Heart left ventricle (tissue), 16 donors: ENCODE results near the gene GDF2. TPM values are rescaled to one million over a fixed set of nuclear protein-coding genes. Genes with fewer than 3 reads are reported as not detected.
A peak's percentile ranks its signal among the peaks of the same experiment; 100 is the strongest.

ENCODE experiments used
- ATAC-seq, 4 donors: fragments of 200-7000 bp; cut with Tn5 transposase; one replicate each; pipeline ENCODE4 v1.9.1; 2020 to 2022; ENCODE audit warnings: moderate library complexity in 4 of 4, mild to moderate bottlenecking in 3 of 4, moderate number of reproducible peaks in 1 of 4
- DNase-seq, 5 donors: peaks; one replicate each; pipeline ENCODE4 v3.0.0-alpha.2; 2020
- H3K27ac ChIP-seq, 12 donors: fragments of 200-600 bp; sonication (generic) in 4 of 12; one replicate each; pipeline versions ENCODE4 v1.5.0 to v1.8.0; 2016 to 2022; ENCODE audit warnings: mild to moderate bottlenecking in 2 of 12
- H3K27me3 ChIP-seq, 9 donors: fragments of 200-600 bp; sonication (generic) in 2 of 9; one replicate each; pipeline versions ENCODE4 v1.5.1 to v1.8.0; 2016 to 2022; ENCODE audit warnings: mild to moderate bottlenecking in 3 of 9
- H3K36me3 ChIP-seq, 9 donors: fragments of 200-600 bp; sonication (generic) in 2 of 9; one replicate each; pipeline versions ENCODE4 v1.5.0 to v1.8.0; 2018 to 2022; ENCODE audit warnings: mild to moderate bottlenecking in 2 of 9
- H3K4me1 ChIP-seq, 12 donors: fragments of 200-600 bp; sonication (generic) in 4 of 12; one replicate each; pipeline versions ENCODE4 v1.5.0 to v1.8.0; 2016 to 2022; ENCODE audit warnings: mild to moderate bottlenecking in 3 of 12
- H3K4me3 ChIP-seq, 12 donors: fragments of 200-600 bp; sonication (generic) in 4 of 12; one replicate each; pipeline versions ENCODE4 v1.5.0 to v1.8.0; 2017 to 2022; ENCODE audit warnings: mild to moderate bottlenecking in 9 of 12, moderate library complexity in 4 of 12
- H3K9me3 ChIP-seq, 12 donors: fragments of 200-600 bp; sonication (generic) in 4 of 12; one replicate each; pipeline versions ENCODE4 v1.5.0 to v1.8.0; 2016 to 2022; ENCODE audit warnings: mild to moderate bottlenecking in 1 of 12
- POLR2A ChIP-seq, 2 donors: fragments of 450-650 bp; IDR thresholded peaks; one replicate each; pipeline ENCODE4 v1.6.1; 2017; ENCODE audit warnings: antibody characterized with exemption in 2 of 2, mild to moderate bottlenecking in 2 of 2, moderate library complexity in 2 of 2
- WGBS, 4 donors: extraction: QIAGEN DNeasy Blood & Tissue Kit in 2 of 4; methylation state at CpG; one replicate each; pipeline versions ENCODE4 v1.1.5 to v1.1.7; 2013 to 2018; 5-methylcytosine and 5-hydroxymethylcytosine counted together
- intact Hi-C, 10 donors: fragments of 100-400 bp; cut with DNase I; formaldehyde crosslinking; loops; one replicate each; pipeline versions ENCODE4 v1.11.1 to v1.14.2; 2022
- polyA plus RNA-seq, 2 donors: library from polyadenylated mRNA; stranded (reverse); fragments of 200-250 nt; gene quantifications; one replicate each; pipeline ENCODE4 v1.2.3, GENCODE V29; 2013
- total RNA-seq, 9 donors: library from RNA; depleted of rRNA in 2 of 9; stranded (reverse); fragments of >200 nt in 2 of 9; fragmentation: NEBNext Ultra II Directional in 3 of 9; extraction: Animal tissue kit (Norgen Biotek cat#: 25700) in 3 of 9; gene quantifications; one replicate each; pipeline versions ENCODE4 v1.1.0 to v1.2.4, GENCODE V29; 2016 to 2023
- TF ChIP-seq, protein P1 (sequence below), 12 donors: fragments of 200-600 bp; sonication (generic) in 4 of 12; IDR thresholded peaks; one replicate each; pipeline versions ENCODE4 v1.5.0 to v1.8.0; 2018 to 2022; ENCODE audit warnings: antibody characterized with exemption in 12 of 12, mild to moderate bottlenecking in 5 of 12
- donor health status: ischemic (EF 13 %, LVEDD 7.1; RV severe dilation, severe dysfunction).
- donor health status: healthy with polysubstance abuse.
- donor health status: DM: no; HTN: yes; CAD: no.
- donor health status: DM: no; HTN: no; CAD: no.
- donor health status: ischemic (EF 25% LVEDD 6.9; RV normal size, moderate dysfunction).
- donor health status: ischemic (EF 25% LVEDD 5.7; RV mildly dilated, moderate dysfunction).
- donor health status: healthy.
- donor health status: DM: yes; HTN: yes; CAD: no.
- donor health status: ischemic (EF 35%, LVEDD 5.7; RV mildly dilated, moderate dysfunction).
- donor health status: nonischemic (EF 11% LVEDD 7.7; RV severe dilation, severe dysfunction).
- donor health status: DM: yes; HTN: yes; CAD: no.
- donor health status: PGD.
- donor health status: ischemic (EF 29% LVEDD 5.4; RV normal size, mild dysfunction).
- donor health status: nonischemic (EF 23%, LVEDD 6.1; RV moderate dilation, normal function).

Gene GDF2
- total and polyA plus RNA-seq, 11 donors, result not detected

- intact Hi-C loops, result no loop called here
- H3K36me3 ChIP-seq, result no peaks in the 10 kb centered on the region
- no peak overlapping the region for H3K4me3 ChIP-seq
- peak in 2 of 4 donors; percentile 38 to 49 for ATAC-seq
- peaks cover 0 to 11% (median 0%) of the 10 kb centered on the region in 12 donors for H3K4me1 ChIP-seq
- peaks cover 0 to 4% (median 0%) of the 10 kb centered on the region in 9 donors for H3K27me3 ChIP-seq
- no peak for DNase-seq
- H3K27ac ChIP-seq, result no peak overlapping the region
- 0 to 68% (median 57%) methylated on average over 1 to 7 of the region's 7 CpGs for WGBS, 4 donors
- peaks cover 0 to 11% (median 0%) of the 10 kb centered on the region in 12 donors for H3K9me3 ChIP-seq
- TF ChIP-seq, protein P1, sequence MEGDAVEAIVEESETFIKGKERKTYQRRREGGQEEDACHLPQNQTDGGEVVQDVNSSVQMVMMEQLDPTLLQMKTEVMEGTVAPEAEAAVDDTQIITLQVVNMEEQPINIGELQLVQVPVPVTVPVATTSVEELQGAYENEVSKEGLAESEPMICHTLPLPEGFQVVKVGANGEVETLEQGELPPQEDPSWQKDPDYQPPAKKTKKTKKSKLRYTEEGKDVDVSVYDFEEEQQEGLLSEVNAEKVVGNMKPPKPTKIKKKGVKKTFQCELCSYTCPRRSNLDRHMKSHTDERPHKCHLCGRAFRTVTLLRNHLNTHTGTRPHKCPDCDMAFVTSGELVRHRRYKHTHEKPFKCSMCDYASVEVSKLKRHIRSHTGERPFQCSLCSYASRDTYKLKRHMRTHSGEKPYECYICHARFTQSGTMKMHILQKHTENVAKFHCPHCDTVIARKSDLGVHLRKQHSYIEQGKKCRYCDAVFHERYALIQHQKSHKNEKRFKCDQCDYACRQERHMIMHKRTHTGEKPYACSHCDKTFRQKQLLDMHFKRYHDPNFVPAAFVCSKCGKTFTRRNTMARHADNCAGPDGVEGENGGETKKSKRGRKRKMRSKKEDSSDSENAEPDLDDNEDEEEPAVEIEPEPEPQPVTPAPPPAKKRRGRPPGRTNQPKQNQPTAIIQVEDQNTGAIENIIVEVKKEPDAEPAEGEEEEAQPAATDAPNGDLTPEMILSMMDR (IDR thresholded peaks at IDR 0.05), result no peak
- TF ChIP-seq POLR2A (IDR thresholded peaks at IDR 0.05), result no peak
Measured at GRCh38 chr10:47277352-47278151, 44.7 kb upstream of the GDF2 start.

DNA sequence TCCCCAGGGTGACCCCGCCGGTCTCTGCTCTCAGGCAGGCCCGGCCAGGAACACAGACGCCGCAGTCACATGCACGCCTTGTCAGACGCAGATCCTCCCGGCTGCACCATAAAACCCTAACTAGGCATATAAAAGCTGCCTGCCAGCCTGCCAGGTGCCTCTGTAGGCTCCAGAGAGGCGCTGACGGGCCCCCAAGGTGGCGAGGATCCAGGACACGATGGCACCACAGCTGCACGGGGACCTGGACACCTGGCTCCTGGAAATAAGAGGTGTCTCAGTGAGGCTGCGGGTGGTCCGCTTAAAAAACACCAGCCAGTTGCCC, 44.1 kb upstream of the GDF2 start:
- intact Hi-C loops, result no loop called here
- ATAC-seq (peak in 1 of 4 donors; percentile 20), DNase-seq (no peak)
- no peaks in the 10 kb centered on the region for H3K36me3 ChIP-seq
- no peak overlapping the region for H3K27ac ChIP-seq
- H3K9me3 ChIP-seq, result peaks cover 0 to 6% (median 0%) of the 10 kb centered on the region in 12 donors
- peaks cover 0 to 11% (median 0%) of the 10 kb centered on the region in 12 donors for H3K4me1 ChIP-seq
- H3K4me3 ChIP-seq, result no peak overlapping the region
- WGBS, 4 donors, result 86 to 100% (median 89%) methylated on average over 2 to 15 of the region's 15 CpGs
- peaks cover 0 to 4% (median 0%) of the 10 kb centered on the region in 9 donors for H3K27me3 ChIP-seq
- no peak for TF ChIP-seq POLR2A (IDR thresholded peaks at IDR 0.05)
- TF ChIP-seq, protein P1 (IDR thresholded peaks at IDR 0.05), result no peak

GRCh38 chr10:47278720-47279119, 43.5 kb upstream of the GDF2 start:
- Histone ChIP-seq H3K27ac (no peak overlapping the region), H3K4me1 (peaks cover 0 to 11% (median 0%) of the 10 kb centered on the region in 12 donors), H3K27me3 (peaks cover 0 to 4% (median 0%) of the 10 kb centered on the region in 9 donors), H3K36me3 (no peaks in the 10 kb centered on the region), H3K9me3 (no peaks in the 10 kb centered on the region), H3K4me3 (no peak overlapping the region)
- WGBS, 4 donors, result 84 to 100% (median 88%) methylated on average over 2 to 3 of the region's 3 CpGs
- no peak for TF ChIP-seq POLR2A (IDR thresholded peaks at IDR 0.05)
- TF ChIP-seq, protein P1 (IDR thresholded peaks at IDR 0.05), result no peak
- DNase-seq (no peak), ATAC-seq (no peak)
- intact Hi-C loops, result no loop called here

DNA sequence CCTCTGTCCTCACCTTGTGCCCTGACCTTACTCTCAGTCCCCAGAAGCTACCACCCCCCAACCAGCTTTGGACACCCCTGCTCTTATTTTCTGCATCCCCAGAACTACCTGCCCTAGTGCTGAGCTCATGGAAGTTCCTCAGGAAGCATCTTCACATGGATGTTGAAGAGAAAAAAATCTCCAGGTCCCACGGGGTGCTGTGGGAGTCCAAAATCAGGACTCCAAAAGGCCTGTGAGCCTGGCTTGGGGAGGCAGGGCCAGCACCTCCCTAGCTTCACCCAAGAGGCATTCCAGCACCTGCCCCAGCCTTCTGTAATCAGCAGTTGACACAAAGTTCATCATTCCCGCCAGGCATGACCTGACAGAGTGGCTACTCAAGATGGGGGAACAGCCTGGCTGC, 43.0 kb upstream of the GDF2 start:
- no peaks in the 10 kb centered on the region for H3K9me3 ChIP-seq
- no peak for TF ChIP-seq POLR2A (IDR thresholded peaks at IDR 0.05)
- TF ChIP-seq, protein P1 (IDR thresholded peaks at IDR 0.05), result no peak
- no peak for DNase-seq
- WGBS, 4 donors, result 83 to 96% (median 91%) methylated on average over 2 of the region's 2 CpGs
- H3K4me1 ChIP-seq, result peaks cover 0 to 11% (median 0%) of the 10 kb centered on the region in 12 donors
- peaks cover 0 to 4% (median 0%) of the 10 kb centered on the region in 9 donors for H3K27me3 ChIP-seq
- no peak for ATAC-seq
- intact Hi-C loops, result no loop called here
- H3K27ac ChIP-seq, result no peak overlapping the region
- H3K36me3 ChIP-seq, result no peaks in the 10 kb centered on the region
- no peak overlapping the region for H3K4me3 ChIP-seq
